ENCODE measurements around the gene MAMLD1. TPM values are rescaled to one million over a fixed set of nuclear protein-coding genes. Genes with fewer than 3 reads are reported as not detected.

Gene MAMLD1
- total and polyA plus RNA-seq, 2 of the 8 experiments (the other 6 are each of a cell fraction or from before 2014, with no cell fraction given): 0.09 to 0.26 TPM

GRCh38 chrX:150482537-150483206 is 119.6 kb downstream of the MAMLD1 start:
- Histone ChIP-seq H3K23ac (ENCODE audit: insufficient read length) (no peak overlapping the region), H3K79me1 (ENCODE audit: low read depth, low read length) (no peaks in the 10 kb centered on the region), H2AK5ac (ENCODE audit: low read depth, low read length) (no peak overlapping the region), H4K5ac (ENCODE audit: insufficient read length, low read depth, low read length) (no peak overlapping the region), H2BK15ac (ENCODE audit: low read length) (no peak overlapping the region), H3K79me2 (ENCODE audit: control insufficient read depth in 1 of 2, insufficient read depth in 2 of 2, low read length in 2 of 2) (no peaks in the 10 kb centered on the region), H3K4me1 (replicated peaks in 1 of 4; ENCODE audit: control insufficient read depth in 3 of 4, insufficient read depth in 4 of 4, low read length in 3 of 4) (peaks cover 0 to 1% (median 0%) of the 10 kb centered on the region in 4 experiments; a peak in 1 of 7 replicates), H3K9ac (replicated peaks in 1 of 4; ENCODE audit: extremely low read depth in 1 of 4, low read depth in 3 of 4, low read length in 3 of 4) (no peak overlapping the region), H4K20me1 (replicated peaks in 1 of 2; ENCODE audit: control insufficient read depth in 1 of 2, insufficient read depth in 2 of 2, low read length in 2 of 2) (no peaks in the 10 kb centered on the region), H3K14ac (ENCODE audit: insufficient read length) (no peak overlapping the region), H3K27me3 (replicated peaks in 1 of 4; ENCODE audit: control insufficient read depth in 3 of 4, extremely low read depth in 1 of 4, insufficient read depth in 3 of 4, low read length in 3 of 4) (no peaks in the 10 kb centered on the region), H3K36me3 (ENCODE audit: control insufficient read depth in 2 of 4, insufficient read depth in 4 of 4, low read length in 3 of 4) (no peaks in the 10 kb centered on the region), H3K56ac (replicated peaks; ENCODE audit: insufficient read length, low read depth, low read length) (no peak overlapping the region), H2BK20ac (ENCODE audit: low read length) (no peak overlapping the region), H3K4me2 (ENCODE audit: insufficient read depth in 1 of 2, low read depth in 2 of 2, low read length in 2 of 2) (no peak overlapping the region), H2AFZ (ENCODE audit: low read length) (no peak overlapping the region), H2BK12ac (ENCODE audit: low read depth, low read length) (no peak overlapping the region), H3K18ac (ENCODE audit: extremely low read depth, low read length) (no peak overlapping the region), H3K9me3 (ENCODE audit: insufficient read depth in 2 of 2, low read depth in 1 of 2, low read length in 1 of 2) (no peaks in the 10 kb centered on the region), H2BK120ac (replicated peaks; ENCODE audit: low read depth, low read length) (no peak overlapping the region), H3K23me2 (ENCODE audit: low read depth, low read length) (no peaks in the 10 kb centered on the region), H3K4ac (replicated peaks; ENCODE audit: insufficient read length, low read depth, low read length) (no peak overlapping the region), H3K4me3 (ENCODE audit: extremely low read depth in 1 of 4, insufficient read depth in 2 of 4, low read depth in 3 of 4, low read length in 4 of 4) (no peak overlapping the region), H4K91ac (replicated peaks; ENCODE audit: insufficient read length, low read length) (no peak overlapping the region), H3K27ac (ENCODE audit: low read depth, low read length) (no peak overlapping the region), H4K8ac (ENCODE audit: extremely low read depth, insufficient read depth, low read length) (no peak overlapping the region), H2BK5ac (ENCODE audit: low read depth, low read length) (no peak overlapping the region)
- 76% methylated on average over 6 of the region's 6 CpGs; no CpG with 5 or more reads in 1 of the 2 experiments for WGBS, 2 experiments (ENCODE audit: extremely low coverage in 1 of 2, insufficient coverage in 1 of 2, insufficient read length in 1 of 2, insufficient replicate concordance in 2 of 2, low coverage in 1 of 2, low lambda C conversion rate in 2 of 2, missing lambda C conversion rate in 1 of 2)
- DNase-seq (ENCODE audit: low read depth in 1 of 2, low spot score in 2 of 2) (no peak), FAIRE-seq (no peak)
- ChIA-PET CTCF (ENCODE audit: partially characterized antibody) (interaction anchor here (1.0 kb wide), 1 partner anchor 12 kb away, joined by 3 read pairs; no protein-coding TSS in a partner anchor), POLR2A (ENCODE audit: partially characterized antibody) (no interaction called here)
- TF ChIP-seq RAD21 (IDR thresholded peaks at IDR 0.05 in 1 of 2, conservative IDR thresholded peaks at IDR 0.05 in 1 of 2; ENCODE audit: low read depth in 2 of 2, low read length in 2 of 2): no peak
- no peak for TF ChIP-seq RNF2 (IDR thresholded peaks at IDR 0.05; ENCODE audit: borderline replicate concordance, low read depth, low read length, missing control alignments, poor library complexity, severe bottlenecking)
- TF ChIP-seq CHD2 (IDR thresholded peaks at IDR 0.05; ENCODE audit: low read length): no peak
